ENCODE results near the gene FLT1. TPM values are rescaled to one million over a fixed set of nuclear protein-coding genes. Genes with fewer than 3 reads are reported as not detected.

Gene FLT1
- total RNA-seq, 1 donor from 2014 or later = not detected

DNA sequence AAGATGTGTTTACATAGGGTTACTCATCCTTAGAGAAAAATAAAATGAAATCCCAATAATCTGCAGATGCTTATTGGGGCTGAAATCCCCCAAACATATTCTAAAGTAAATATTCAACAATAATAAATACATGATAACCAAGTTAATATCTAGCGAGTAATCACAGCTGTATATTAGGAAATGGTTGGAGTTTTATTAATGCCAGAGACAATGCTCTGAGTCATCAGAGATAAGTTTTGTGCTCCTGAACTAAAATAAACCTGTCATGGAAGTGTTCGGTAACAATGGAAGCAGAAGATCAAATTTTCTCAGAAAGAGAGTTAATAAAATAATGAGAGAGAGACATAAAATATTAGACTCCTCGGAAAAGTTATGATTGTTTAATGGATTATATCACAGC is 31.4 kb downstream of the FLT1 start:
- H3K36me3 ChIP-seq (ENCODE audit: control insufficient read depth, insufficient read depth, low read length) = no peaks in the 10 kb centered on the region
- FAIRE-seq (no peak), DNase-seq (ENCODE audit: low read depth) (peak; percentile 7)
- no peak overlapping the region for H3K4me3 ChIP-seq (ENCODE audit: low read depth, low read length)
- TF ChIP-seq, protein P1, sequence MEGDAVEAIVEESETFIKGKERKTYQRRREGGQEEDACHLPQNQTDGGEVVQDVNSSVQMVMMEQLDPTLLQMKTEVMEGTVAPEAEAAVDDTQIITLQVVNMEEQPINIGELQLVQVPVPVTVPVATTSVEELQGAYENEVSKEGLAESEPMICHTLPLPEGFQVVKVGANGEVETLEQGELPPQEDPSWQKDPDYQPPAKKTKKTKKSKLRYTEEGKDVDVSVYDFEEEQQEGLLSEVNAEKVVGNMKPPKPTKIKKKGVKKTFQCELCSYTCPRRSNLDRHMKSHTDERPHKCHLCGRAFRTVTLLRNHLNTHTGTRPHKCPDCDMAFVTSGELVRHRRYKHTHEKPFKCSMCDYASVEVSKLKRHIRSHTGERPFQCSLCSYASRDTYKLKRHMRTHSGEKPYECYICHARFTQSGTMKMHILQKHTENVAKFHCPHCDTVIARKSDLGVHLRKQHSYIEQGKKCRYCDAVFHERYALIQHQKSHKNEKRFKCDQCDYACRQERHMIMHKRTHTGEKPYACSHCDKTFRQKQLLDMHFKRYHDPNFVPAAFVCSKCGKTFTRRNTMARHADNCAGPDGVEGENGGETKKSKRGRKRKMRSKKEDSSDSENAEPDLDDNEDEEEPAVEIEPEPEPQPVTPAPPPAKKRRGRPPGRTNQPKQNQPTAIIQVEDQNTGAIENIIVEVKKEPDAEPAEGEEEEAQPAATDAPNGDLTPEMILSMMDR (IDR thresholded peaks at IDR 0.05; ENCODE audit: insufficient read depth, low read length, severe bottlenecking) = no peak
- no peaks in the 10 kb centered on the region for H3K27me3 ChIP-seq (ENCODE audit: control insufficient read depth, insufficient read depth, low read length)

DNA sequence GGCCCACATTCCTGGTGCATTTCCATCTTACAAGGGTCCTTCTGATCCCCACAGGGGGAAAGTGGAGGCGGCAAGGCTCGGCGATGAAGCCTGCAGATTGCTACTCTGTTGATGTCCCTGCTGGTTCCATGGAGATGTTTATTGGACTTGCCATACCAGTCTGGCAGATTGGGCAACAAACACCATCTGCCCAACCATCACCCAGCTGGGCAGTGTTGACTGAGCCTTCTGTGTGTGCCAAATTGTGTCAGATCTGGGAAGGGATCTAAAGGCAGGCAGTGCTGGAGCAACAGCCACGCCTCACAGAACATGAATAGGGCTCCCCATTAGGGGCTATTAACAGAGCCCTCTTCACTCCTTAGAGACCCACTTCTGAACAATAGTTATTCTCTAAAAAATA is 35.0 kb downstream of the FLT1 start:
- no peak for DNase-seq (ENCODE audit: low read depth)
- TF ChIP-seq, protein P1 (IDR thresholded peaks at IDR 0.05; ENCODE audit: insufficient read depth, low read length, severe bottlenecking) = no peak
- no peak for FAIRE-seq
- H3K36me3 ChIP-seq (ENCODE audit: control insufficient read depth, insufficient read depth, low read length) = no peaks in the 10 kb centered on the region
- H3K27me3 ChIP-seq (ENCODE audit: control insufficient read depth, insufficient read depth, low read length) = no peaks in the 10 kb centered on the region
- H3K4me3 ChIP-seq (ENCODE audit: low read depth, low read length) = no peak overlapping the region

DNA sequence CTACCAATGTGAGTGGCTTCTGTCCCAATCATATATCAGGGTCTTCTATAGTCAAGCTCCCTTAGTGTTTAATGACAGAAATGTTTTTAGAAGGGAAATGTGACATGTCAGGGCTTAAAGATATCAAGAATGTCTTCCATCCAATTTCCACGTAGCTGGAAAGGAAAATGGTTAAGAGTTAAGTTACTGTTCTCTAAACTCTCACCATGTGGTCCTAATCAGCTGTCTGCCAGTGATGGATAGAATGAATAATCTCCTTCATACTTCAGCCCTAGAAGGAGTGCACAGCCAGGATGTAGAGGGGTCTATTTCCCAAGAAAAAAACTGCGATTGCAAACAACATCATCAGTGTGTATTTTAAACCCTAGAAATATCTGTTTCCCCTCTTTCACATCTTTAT is 36.3 kb downstream of the FLT1 start:
- H3K36me3 ChIP-seq (ENCODE audit: control insufficient read depth, insufficient read depth, low read length) = no peaks in the 10 kb centered on the region
- no peak overlapping the region for H3K4me3 ChIP-seq (ENCODE audit: low read depth, low read length)
- no peak for DNase-seq (ENCODE audit: low read depth)
- TF ChIP-seq, protein P1 (IDR thresholded peaks at IDR 0.05; ENCODE audit: insufficient read depth, low read length, severe bottlenecking) = no peak
- no peaks in the 10 kb centered on the region for H3K27me3 ChIP-seq (ENCODE audit: control insufficient read depth, insufficient read depth, low read length)
- FAIRE-seq = no peak

DNA sequence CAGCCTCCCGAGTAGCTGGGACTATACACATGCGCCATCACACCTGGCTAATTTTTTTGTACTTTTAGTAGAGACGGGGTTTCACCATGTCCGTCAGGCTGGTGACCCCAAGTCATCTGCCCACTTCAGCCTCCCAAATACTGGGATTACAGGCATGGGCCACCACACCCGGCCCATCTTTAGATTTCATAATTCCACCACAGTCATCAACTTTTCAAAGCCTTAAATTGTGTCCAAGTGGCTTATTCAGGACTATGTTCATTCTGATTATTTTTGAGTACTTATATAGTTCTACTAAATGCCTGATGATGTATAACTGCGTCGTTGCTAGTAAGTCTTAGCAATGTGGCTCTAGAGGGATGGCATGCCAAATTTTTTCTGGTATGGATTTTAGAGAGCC is 36.9 kb downstream of the FLT1 start:
- TF ChIP-seq, protein P1 (IDR thresholded peaks at IDR 0.05; ENCODE audit: insufficient read depth, low read length, severe bottlenecking) = no peak
- FAIRE-seq (no peak), DNase-seq (ENCODE audit: low read depth) (no peak)
- H3K27me3 ChIP-seq (ENCODE audit: control insufficient read depth, insufficient read depth, low read length) = no peaks in the 10 kb centered on the region
- no peak overlapping the region for H3K4me3 ChIP-seq (ENCODE audit: low read depth, low read length)
- H3K36me3 ChIP-seq (ENCODE audit: control insufficient read depth, insufficient read depth, low read length) = no peaks in the 10 kb centered on the region

DNA sequence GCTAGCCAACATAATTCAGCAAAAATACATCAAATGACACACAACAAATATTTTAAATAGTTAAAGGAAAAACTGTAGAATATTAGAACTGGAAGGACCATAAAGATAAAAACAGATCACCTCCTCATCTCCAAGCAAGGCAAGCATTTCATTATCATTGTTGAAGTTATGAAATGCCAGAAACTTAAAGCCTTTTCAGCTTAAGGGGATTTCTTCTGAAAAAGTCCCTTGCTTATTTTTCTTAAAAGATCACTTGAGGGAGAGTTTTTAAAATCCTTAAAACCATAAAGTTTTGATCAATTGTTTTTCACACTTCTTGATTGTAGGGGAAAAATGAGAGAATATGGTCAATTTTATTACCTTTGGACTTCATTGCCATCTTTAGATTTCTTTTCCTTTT is 37.4 kb downstream of the FLT1 start:
- no peak for DNase-seq (ENCODE audit: low read depth)
- H3K36me3 ChIP-seq (ENCODE audit: control insufficient read depth, insufficient read depth, low read length) = no peaks in the 10 kb centered on the region
- no peak overlapping the region for H3K4me3 ChIP-seq (ENCODE audit: low read depth, low read length)
- FAIRE-seq = no peak
- H3K27me3 ChIP-seq (ENCODE audit: control insufficient read depth, insufficient read depth, low read length) = no peaks in the 10 kb centered on the region
- TF ChIP-seq, protein P1 (IDR thresholded peaks at IDR 0.05; ENCODE audit: insufficient read depth, low read length, severe bottlenecking) = no peak

DNA sequence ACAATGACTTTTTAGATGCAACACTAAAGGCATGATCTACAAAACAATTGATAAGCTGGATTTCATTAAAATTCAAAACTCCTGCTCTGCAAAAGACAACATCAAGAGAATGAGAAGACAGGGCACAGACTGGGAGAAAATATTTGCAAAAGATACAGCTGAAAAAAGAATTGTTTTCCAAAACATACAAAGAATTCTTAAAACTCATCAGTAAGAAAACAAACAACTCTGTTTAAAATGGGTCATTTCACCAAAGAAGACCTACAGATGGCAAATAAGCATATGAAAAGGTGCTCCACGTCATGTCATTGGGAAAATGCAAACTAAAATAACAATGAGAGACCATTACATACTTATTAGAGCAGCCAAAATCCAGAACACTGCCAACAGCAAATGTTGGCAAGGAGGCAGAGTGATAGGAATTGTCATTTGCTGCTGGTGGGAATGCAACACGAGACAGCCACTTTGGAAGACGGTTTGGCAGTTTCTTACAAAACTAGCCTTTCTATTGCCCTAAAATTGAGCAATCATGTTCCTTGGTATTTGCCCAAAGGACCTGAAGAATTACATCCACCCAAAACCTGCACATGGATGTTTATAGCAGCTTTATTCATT is 39.2 kb downstream of the FLT1 start:
- Histone ChIP-seq H3K4me3 (ENCODE audit: low read depth, low read length) (no peak overlapping the region), H3K36me3 (ENCODE audit: control insufficient read depth, insufficient read depth, low read length) (no peaks in the 10 kb centered on the region), H3K27me3 (ENCODE audit: control insufficient read depth, insufficient read depth, low read length) (no peaks in the 10 kb centered on the region)
- no peak for FAIRE-seq
- DNase-seq (ENCODE audit: low read depth) = no peak
- TF ChIP-seq, protein P1 (IDR thresholded peaks at IDR 0.05; ENCODE audit: insufficient read depth, low read length, severe bottlenecking) = no peak

All from bronchial epithelial cell (primary cell).